GM21786 (cell line): ENCODE results near the gene CCDC134.

Experiments used
- ATAC-seq: cut with Tn5 transposase; IDR thresholded peaks from one replicate; pipeline ENCODE4 v1.9.1; 2021; ENCODE audit not compliant: unreplicated experiment

Gene CCDC134

GRCh38 chr22:41800348-41801146 lies at the start of gene CCDC134:
CCDC134 (plus strand) TSS chr22:41800679; CDS start chr22:41808891, 8,212 bp downstream.
- peak; percentile 81 for ATAC-seq

- ATAC-seq = peak; percentile 52
These were observed 48.2 kb upstream of the CCDC134 start for GRCh38 chr22:41752011-41752970.

- ATAC-seq = no peak
These were observed 46.5 kb upstream of the CCDC134 start for GRCh38 chr22:41753984-41754383.

GRCh38 chr22:41757502-41757901 lies 43.0 kb upstream of the CCDC134 start:
- no peak for ATAC-seq

GRCh38 chr22:41758231-41758630 lies 42.2 kb upstream of the CCDC134 start:
- no peak for ATAC-seq

GRCh38 chr22:41762980-41763779 lies 37.3 kb upstream of the CCDC134 start:
- no peak for ATAC-seq

GRCh38 chr22:41766476-41766875 lies 34.0 kb upstream of the CCDC134 start:
- ATAC-seq = no peak

- ATAC-seq = no peak
These were observed 32.0 kb upstream of the CCDC134 start for GRCh38 chr22:41768430-41768829.

GRCh38 chr22:41770715-41771468 lies 29.6 kb upstream of the CCDC134 start:
- no peak for ATAC-seq

GRCh38 chr22:41772198-41772597 lies 28.3 kb upstream of the CCDC134 start:
- no peak for ATAC-seq

GRCh38 chr22:41772645-41773044 lies 27.8 kb upstream of the CCDC134 start:
- no peak for ATAC-seq

GRCh38 chr22:41775338-41775737 lies 25.1 kb upstream of the CCDC134 start:
- ATAC-seq = no peak

GRCh38 chr22:41775976-41776375 lies 24.5 kb upstream of the CCDC134 start:
- no peak for ATAC-seq

- ATAC-seq = no peak
These were observed 24.1 kb upstream of the CCDC134 start for GRCh38 chr22:41776381-41776780.

- ATAC-seq = no peak
These were observed 22.6 kb upstream of the CCDC134 start for GRCh38 chr22:41777749-41778425.

GRCh38 chr22:41779929-41780505 lies 20.5 kb upstream of the CCDC134 start:
- no peak for ATAC-seq

GRCh38 chr22:41780746-41781505 lies 19.6 kb upstream of the CCDC134 start:
- peak; percentile 85 for ATAC-seq

- ATAC-seq = peak; percentile 18
These were observed 19.0 kb upstream of the CCDC134 start for GRCh38 chr22:41781507-41781906.

GRCh38 chr22:41782316-41782715 lies 18.2 kb upstream of the CCDC134 start:
- ATAC-seq = no peak
